Measurements from ENCODE around the gene PAPPA2. TPM values are rescaled to one million over a fixed set of nuclear protein-coding genes. Genes with fewer than 3 reads are reported as not detected.

Gene PAPPA2
- total and polyA plus RNA-seq, 2 of the 4 experiments (the other 2 are of a cell fraction) = 0.10 to 0.18 TPM

- no peak for ATAC-seq (ENCODE audit: low read depth)
These were observed 348.7 kb downstream of the PAPPA2 start for GRCh38 chr1:176811511-176812288.

More at GRCh38 chr1:176811511-176812288, 348.7 kb downstream of the PAPPA2 start:
- Histone ChIP-seq H4K5ac (ENCODE audit: low read depth, low read length) (no peak overlapping the region), H3K4me1 (ENCODE audit: control insufficient read depth, insufficient read depth, low read length) (no peaks in the 10 kb centered on the region), H3K9me3 (ENCODE audit: control insufficient read depth, insufficient read depth, low read length) (no peaks in the 10 kb centered on the region), H4K91ac (ENCODE audit: insufficient read depth, low read depth, low read length) (no peak overlapping the region), H4K8ac (ENCODE audit: low read depth in 2 of 2, low read length in 2 of 2) (no peak overlapping the region), H3K79me1 (ENCODE audit: low read depth in 1 of 2, low read length in 2 of 2) (no peaks in the 10 kb centered on the region), H3K4ac (ENCODE audit: low read depth, low read length) (no peak overlapping the region), H3K4me3 (ENCODE audit: insufficient read depth, low read depth, low read length) (no peak overlapping the region), H2BK5ac (ENCODE audit: low read depth, low read length, poor library complexity, severe bottlenecking) (no peak overlapping the region), H3K4me2 (ENCODE audit: low read depth, low read length) (no peak overlapping the region), H3K36me3 (ENCODE audit: control insufficient read depth, insufficient read depth, low read length) (no peaks in the 10 kb centered on the region), H3K23ac (ENCODE audit: low read depth, low read length) (no peak overlapping the region), H2BK20ac (ENCODE audit: low read depth, low read length) (no peak overlapping the region), H2AK5ac (ENCODE audit: low read depth, low read length) (no peak overlapping the region), H3K27me3 (ENCODE audit: control insufficient read depth, insufficient read depth, low read length) (no peaks in the 10 kb centered on the region), H2BK120ac (ENCODE audit: low read depth, low read length) (no peak overlapping the region), H4K20me1 (ENCODE audit: insufficient read depth, low read length) (no peaks in the 10 kb centered on the region), H2BK15ac (ENCODE audit: low read depth, low read length) (no peak overlapping the region), H3K56ac (ENCODE audit: extremely low read depth, insufficient read depth, low read length) (no peak overlapping the region), H2AFZ (replicated peaks; ENCODE audit: low read length, poor library complexity) (no peak overlapping the region), H3K18ac (ENCODE audit: low read depth, low read length) (no peak overlapping the region), H3K14ac (replicated peaks; ENCODE audit: low read depth, low read length) (no peak overlapping the region), H2AK9ac (replicated peaks; ENCODE audit: low read depth, low read length, poor library complexity) (no peak overlapping the region), H3K9ac (ENCODE audit: low read depth, low read length) (no peak overlapping the region), H3K27ac (ENCODE audit: insufficient read depth, low read length) (no peak overlapping the region), H3K9me1 (ENCODE audit: insufficient read depth, low read length) (no peaks in the 10 kb centered on the region)
- no peak for DNase-seq
- CTCF ChIA-PET = no interaction called here
- WGBS, 2 experiments (ENCODE audit: extremely low coverage in 2 of 2, insufficient read length in 1 of 2) = 0% methylated on average over 2 of the region's 4 CpGs; no CpG with 5 or more reads in 1 of the 2 experiments
- intact Hi-C loops (cut with micrococcal nuclease) = no loop called here
- BruUV-seq (replicated peaks) = no TSS peak
- dilution Hi-C loops (cut with HindIII; ENCODE audit: low sequenced_read_pairs, unreplicated experiment) = no loop called here
- in situ Hi-C loops (cut with MboI; ENCODE audit: low sequenced_read_pairs) = no loop called here
- POLR2A ChIA-PET (ENCODE audit: unreplicated experiment) = no interaction called here
- TF ChIP-seq NFE2L2 (IDR thresholded peaks at IDR 0.05; ENCODE audit: low read depth, low read length) (no peak), RAD21 (IDR thresholded peaks at IDR 0.05; ENCODE audit: low read length) (no peak), ELK1 (IDR thresholded peaks at IDR 0.05; ENCODE audit: borderline replicate concordance, low read depth, low read length) (no peak), MAFK (IDR thresholded peaks at IDR 0.05; ENCODE audit: low read depth, low read length) (no peak), CHD1 (IDR thresholded peaks at IDR 0.05; ENCODE audit: low read depth, low read length) (no peak), CTCF (conservative IDR thresholded peaks at IDR 0.05; ENCODE audit: low read depth, low read length) (no peak), RCOR1 (IDR thresholded peaks at IDR 0.05; ENCODE audit: insufficient replicate concordance, low read length) (no peak), CEBPB (IDR thresholded peaks at IDR 0.05; ENCODE audit: low read depth, low read length) (no peak)
- TF ChIP-seq, protein P1, sequence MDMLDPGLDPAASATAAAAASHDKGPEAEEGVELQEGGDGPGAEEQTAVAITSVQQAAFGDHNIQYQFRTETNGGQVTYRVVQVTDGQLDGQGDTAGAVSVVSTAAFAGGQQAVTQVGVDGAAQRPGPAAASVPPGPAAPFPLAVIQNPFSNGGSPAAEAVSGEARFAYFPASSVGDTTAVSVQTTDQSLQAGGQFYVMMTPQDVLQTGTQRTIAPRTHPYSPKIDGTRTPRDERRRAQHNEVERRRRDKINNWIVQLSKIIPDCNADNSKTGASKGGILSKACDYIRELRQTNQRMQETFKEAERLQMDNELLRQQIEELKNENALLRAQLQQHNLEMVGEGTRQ (IDR thresholded peaks at IDR 0.05; ENCODE audit: low read depth, low read length) = no peak
